ENCODE measurements around the gene PDGFRB.

PDGFRB gene

GRCh38 chr5:150143350-150144245 lies 12.0 kb downstream of the PDGFRB start:
- no peak for DNase-seq

- DNase-seq = no peak
Observed at GRCh38 chr5:150142959-150143349, 12.7 kb downstream of the PDGFRB start.

- DNase-seq = no peak
Observed at GRCh38 chr5:150142185-150142958, 13.3 kb downstream of the PDGFRB start.

GRCh38 chr5:150141544-150142184 lies 14.0 kb downstream of the PDGFRB start:
- DNase-seq = no peak

- DNase-seq = no peak
Observed at GRCh38 chr5:150140830-150141229, 14.8 kb downstream of the PDGFRB start.

GRCh38 chr5:150139334-150139733 lies 16.3 kb downstream of the PDGFRB start:
- no peak for DNase-seq

GRCh38 chr5:150138551-150139265 lies 16.9 kb downstream of the PDGFRB start:
- DNase-seq = no peak

- no peak for DNase-seq
Observed at GRCh38 chr5:150137997-150138396, 17.6 kb downstream of the PDGFRB start.

- DNase-seq = no peak
Observed at GRCh38 chr5:150137168-150137957, 18.3 kb downstream of the PDGFRB start.

GRCh38 chr5:150136305-150137167 lies 19.1 kb downstream of the PDGFRB start:
- DNase-seq = no peak

GRCh38 chr5:150135557-150136304 lies 19.9 kb downstream of the PDGFRB start:
- no peak for DNase-seq

- DNase-seq = no peak
Observed at GRCh38 chr5:150134198-150134588, 21.5 kb downstream of the PDGFRB start.

- no peak for DNase-seq
Observed at GRCh38 chr5:150133581-150134197, 22.0 kb downstream of the PDGFRB start.

GRCh38 chr5:150132740-150133139 lies 22.9 kb downstream of the PDGFRB start:
- no peak for DNase-seq

- no peak for DNase-seq
Observed at GRCh38 chr5:150131978-150132694, 23.5 kb downstream of the PDGFRB start.

- no peak for DNase-seq
Observed at GRCh38 chr5:150131461-150131860, 24.2 kb downstream of the PDGFRB start.

GRCh38 chr5:150130493-150130922 lies 25.1 kb downstream of the PDGFRB start:
- no peak for DNase-seq

- DNase-seq = peak; percentile 37
Observed at GRCh38 chr5:150129813-150130492, 25.7 kb downstream of the PDGFRB start.
